Gastrocnemius medialis (tissue), 4 donors: ENCODE measurements around the gene SCNM1.

Experiments
- POLR2A ChIP-seq, 2 donors: fragments of 450-650 bp; IDR thresholded peaks; one replicate each; pipeline ENCODE4 v1.6.1; 2017; ENCODE audit warnings: antibody characterized with exemption in 2 of 2, mild to moderate bottlenecking in 2 of 2, moderate library complexity in 2 of 2
- TF ChIP-seq, protein P1 (sequence below), 5 experiments: fragments of 450-650 bp in 3 of 5; fragments of 200-600 bp in 2 of 5; sonication (generic) in 2 of 5; IDR thresholded peaks in 4 of 5; conservative IDR thresholded peaks in 1 of 5; 1 replicate in 4 of 5; 2 replicates in 1 of 5; pipeline ENCODE4 v1.5.1; 2016 to 2019; ENCODE audit warnings: antibody characterized with exemption in 5 of 5, mild to moderate bottlenecking in 3 of 5, moderate library complexity in 3 of 5

DNA sequence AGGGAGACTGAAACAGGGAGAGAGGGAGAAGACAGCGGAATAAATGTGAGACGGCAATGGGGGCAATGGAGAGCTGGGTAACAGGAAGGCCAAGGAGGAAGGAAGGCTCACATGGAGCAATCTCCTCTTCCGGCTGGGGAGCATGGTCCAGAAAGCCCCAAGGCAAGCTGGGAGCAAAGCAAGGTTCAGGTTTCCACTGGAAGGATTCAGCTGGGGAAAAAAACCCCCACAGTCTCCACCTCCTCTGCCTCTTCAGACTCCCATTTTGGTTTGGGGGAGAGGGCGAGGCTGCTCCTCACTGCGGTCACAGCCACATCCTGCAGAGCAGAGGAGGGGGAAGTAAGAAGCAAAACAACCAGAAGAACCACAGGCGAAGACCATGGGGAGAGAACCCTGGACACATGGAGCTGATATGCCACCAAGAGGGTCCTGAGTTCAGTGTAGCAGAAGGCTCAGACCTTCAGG lies 8.8 kb upstream of the SCNM1 start:
- TF ChIP-seq, protein P1, sequence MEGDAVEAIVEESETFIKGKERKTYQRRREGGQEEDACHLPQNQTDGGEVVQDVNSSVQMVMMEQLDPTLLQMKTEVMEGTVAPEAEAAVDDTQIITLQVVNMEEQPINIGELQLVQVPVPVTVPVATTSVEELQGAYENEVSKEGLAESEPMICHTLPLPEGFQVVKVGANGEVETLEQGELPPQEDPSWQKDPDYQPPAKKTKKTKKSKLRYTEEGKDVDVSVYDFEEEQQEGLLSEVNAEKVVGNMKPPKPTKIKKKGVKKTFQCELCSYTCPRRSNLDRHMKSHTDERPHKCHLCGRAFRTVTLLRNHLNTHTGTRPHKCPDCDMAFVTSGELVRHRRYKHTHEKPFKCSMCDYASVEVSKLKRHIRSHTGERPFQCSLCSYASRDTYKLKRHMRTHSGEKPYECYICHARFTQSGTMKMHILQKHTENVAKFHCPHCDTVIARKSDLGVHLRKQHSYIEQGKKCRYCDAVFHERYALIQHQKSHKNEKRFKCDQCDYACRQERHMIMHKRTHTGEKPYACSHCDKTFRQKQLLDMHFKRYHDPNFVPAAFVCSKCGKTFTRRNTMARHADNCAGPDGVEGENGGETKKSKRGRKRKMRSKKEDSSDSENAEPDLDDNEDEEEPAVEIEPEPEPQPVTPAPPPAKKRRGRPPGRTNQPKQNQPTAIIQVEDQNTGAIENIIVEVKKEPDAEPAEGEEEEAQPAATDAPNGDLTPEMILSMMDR (IDR thresholded peaks at IDR 0.05 in 4 of 5, conservative IDR thresholded peaks at IDR 0.05 in 1 of 5): no peak
- no peak for TF ChIP-seq POLR2A (IDR thresholded peaks at IDR 0.05)
